ENCODE data around the gene EPB41.
"Not testable (repeated sequence)": the region's sequence is repeated elsewhere in the genome, so short reads cannot be mapped to it uniquely, and the experiment has no call there.

Gene EPB41

GRCh38 chr1:28926629-28927265 lies 12.4 kb downstream of the EPB41 start:
- no peak for FAIRE-seq
- DNase-seq (ENCODE audit: insufficient read length, low spot score) = no peak

DNA sequence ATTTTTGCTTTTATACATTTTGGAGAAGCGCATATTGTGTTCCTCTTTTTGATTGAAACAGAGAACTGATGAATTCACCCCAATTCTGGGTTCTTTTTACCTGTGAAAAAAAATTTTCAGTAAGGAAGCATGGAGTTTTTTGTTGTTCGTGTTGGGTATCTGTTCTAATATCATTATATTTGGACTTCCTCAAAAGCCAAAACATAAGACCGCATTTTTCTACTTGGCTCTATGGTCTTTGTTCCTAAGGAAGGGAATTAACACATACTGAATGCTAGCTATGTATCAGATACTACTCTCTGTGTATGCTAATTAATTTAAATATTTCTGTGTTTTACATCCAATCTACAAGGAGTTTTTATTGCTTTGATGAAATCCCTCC lies 12.9 kb downstream of the EPB41 start:
- FAIRE-seq (no peak), DNase-seq (ENCODE audit: insufficient read length, low spot score) (no peak)

- DNase-seq (ENCODE audit: insufficient read length, low spot score) = no peak
- FAIRE-seq = no peak
Observed at GRCh38 chr1:28927648-28928313, 13.4 kb downstream of the EPB41 start.

DNA sequence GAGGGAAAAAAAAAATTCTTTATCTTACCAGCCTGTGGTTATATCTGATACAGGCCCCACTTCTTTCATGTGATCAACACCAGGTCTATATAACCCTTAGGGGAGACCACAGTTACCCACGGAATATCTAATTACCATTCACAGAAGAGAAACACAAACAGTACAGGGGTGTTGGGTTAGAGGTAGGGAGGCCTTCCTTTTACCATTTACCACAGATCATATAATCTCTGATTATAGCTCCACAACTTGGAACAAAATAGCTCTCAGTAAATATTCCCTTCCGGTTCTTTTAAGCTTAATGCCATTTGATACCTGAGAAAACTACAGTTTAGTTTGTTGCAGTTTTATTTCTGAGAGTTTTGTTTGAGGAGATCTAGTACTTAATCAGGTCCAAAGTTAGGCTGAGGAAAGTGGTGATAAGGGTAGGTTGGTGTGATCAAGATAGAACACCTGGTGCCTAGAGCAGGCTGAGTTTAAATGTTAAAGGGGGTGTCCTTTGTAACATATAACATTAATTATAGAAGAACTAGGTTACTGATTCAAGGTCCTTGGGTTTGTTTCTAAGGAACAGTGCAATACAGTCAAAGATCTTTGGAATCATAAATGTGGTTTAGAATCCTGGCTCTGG lies 14.1 kb downstream of the EPB41 start:
- FAIRE-seq (no peak), DNase-seq (ENCODE audit: insufficient read length, low spot score) (no peak)

DNA sequence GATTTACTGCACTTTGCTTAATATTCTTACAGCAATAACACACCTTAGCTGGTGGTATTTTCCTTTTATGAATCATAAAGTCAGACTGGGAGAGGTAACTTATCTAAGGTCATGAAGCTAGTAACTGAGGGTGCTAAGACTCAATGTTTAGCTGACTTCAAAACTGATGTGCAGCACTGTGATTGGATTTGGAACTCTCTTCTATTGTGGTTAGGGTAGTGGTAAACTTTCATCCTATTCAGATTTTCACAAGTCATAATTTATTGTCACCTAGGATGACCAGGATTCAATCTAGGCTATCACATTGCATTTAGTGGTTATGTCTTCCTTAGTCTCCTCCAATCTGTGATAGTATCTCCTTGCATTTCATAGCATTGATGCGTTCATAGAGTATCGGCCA lies 18.9 kb downstream of the EPB41 start:
- FAIRE-seq = no peak
- DNase-seq (ENCODE audit: insufficient read length, low spot score) = no peak

GRCh38 chr1:28933918-28934317 lies 19.5 kb downstream of the EPB41 start:
- no peak for DNase-seq (ENCODE audit: insufficient read length, low spot score)
- no peak for FAIRE-seq

DNA sequence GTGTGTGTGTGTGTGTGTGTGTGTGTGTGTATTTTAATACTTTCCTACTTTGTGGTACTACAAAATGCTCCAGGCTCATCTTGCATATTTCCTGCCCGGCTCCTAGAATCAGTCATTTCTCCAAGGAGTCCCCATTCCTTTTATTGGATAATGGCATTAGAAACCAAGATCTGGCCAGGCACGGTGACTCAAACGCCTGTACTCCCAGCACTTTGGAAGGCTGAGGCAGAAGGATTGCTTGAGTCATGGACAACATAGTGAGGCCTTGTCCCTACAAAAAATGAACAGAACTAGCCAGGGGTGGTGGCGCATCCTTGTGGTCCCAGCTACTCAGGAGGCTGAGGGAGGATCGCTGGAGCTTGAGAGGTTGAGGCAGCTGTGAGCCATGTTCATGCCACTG lies 20.3 kb downstream of the EPB41 start:
- FAIRE-seq (no peak), DNase-seq (ENCODE audit: insufficient read length, low spot score) (no peak)

DNA sequence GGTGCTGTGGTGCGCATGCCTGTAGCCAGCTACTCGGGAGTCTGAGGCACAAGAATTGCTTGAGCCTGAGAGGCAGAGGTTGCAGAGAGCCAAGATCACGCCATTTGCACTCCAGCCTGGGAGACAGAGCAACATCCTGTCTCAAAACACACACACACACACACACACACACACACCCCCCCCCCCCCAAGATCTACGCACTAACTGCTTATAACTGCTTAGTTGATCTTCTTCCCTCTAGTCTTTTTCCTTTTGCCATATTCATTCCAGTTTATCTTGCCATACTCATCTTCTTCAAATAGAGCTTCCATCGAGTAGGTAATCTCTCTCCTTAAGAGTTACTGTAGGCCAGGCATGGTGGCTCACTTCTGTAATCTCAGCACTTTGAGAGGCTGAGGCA lies 20.9 kb downstream of the EPB41 start:
- FAIRE-seq = no peak
- DNase-seq (ENCODE audit: insufficient read length, low spot score) = no peak

- DNase-seq (ENCODE audit: insufficient read length, low spot score) (no peak), FAIRE-seq (no peak)
Observed at GRCh38 chr1:28936094-28936493, 21.7 kb downstream of the EPB41 start.

DNA sequence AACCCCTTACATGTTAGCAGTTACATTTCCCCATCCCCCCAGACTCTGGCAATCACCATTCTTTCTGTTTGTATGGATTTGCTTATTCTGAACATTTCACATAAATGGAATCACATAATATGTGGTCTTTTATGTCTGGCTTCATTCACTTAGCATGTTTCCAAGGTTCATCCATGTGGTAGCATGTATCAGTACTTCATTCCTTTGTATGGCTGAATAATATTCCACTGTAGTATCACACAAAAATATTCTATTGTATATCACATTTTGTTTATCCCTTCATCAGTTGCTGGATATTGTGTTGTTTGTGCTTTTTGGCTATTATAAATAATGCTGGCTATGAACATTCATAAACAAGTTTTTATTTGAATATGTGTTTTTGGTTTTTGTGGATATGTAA lies 22.2 kb downstream of the EPB41 start:
- FAIRE-seq = no peak
- no peak for DNase-seq (ENCODE audit: insufficient read length, low spot score)

DNA sequence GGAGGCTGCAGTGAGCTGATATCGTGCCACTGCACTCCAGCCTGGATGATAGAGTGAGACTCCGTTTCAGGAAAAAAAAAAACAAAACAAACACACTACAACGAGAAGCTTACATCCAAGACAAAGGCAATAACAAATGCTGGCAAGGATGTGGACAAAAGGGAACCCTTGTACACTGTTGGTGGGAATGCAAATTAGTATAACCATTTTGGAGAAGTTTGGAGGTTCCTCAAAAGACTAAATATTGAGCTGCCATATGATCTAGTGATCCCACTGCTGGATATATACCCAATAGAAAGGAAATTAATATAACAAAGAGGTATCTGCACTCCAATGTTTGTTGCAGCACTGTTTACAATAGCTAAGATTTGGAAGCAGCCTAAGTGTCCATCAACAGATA lies 29.2 kb downstream of the EPB41 start:
- DNase-seq (ENCODE audit: insufficient read length, low spot score); FAIRE-seq: not testable (repeated sequence)

DNA sequence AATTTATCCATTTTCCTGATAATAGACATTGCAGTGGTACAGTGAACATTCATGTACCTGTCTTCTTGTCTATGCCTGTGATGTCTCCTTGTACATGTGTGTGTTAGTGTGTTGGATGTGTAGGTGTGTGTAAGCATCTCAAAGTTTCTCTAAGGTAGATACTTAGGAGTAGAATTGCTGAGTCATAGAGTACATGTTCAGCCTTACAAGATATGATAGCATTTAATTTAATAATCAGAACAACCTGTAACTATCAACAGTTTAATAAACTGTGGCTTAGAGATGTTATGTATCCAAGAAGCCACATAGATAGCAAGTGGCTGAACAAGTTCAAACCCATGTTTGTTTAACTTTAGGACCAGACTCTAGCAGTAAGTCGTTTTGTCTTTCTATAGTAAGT lies 35.6 kb downstream of the EPB41 start:
- no peak for FAIRE-seq
- DNase-seq (ENCODE audit: insufficient read length, low spot score) = no peak

DNA sequence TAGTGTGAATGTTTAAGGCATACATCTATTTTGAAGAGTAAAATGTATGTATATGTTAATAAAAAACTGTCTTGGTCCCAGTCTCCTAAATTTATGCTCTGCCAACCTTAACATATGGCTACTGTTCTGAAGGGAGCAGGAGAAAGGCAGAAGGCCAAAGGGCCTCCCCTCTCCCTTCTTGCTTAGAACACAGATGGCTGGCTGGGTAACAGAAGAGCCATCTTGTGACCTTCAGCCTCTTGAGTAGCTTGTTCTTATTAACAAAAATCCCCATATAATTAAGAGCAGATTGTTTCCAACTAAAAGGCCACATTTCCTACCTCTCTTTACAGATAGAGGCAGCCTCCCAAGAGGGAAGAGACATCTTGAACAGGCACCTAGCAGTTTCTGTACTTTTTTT lies 36.1 kb downstream of the EPB41 start:
- FAIRE-seq (no peak), DNase-seq (ENCODE audit: insufficient read length, low spot score) (no peak)

- no peak for DNase-seq (ENCODE audit: insufficient read length, low spot score)
- FAIRE-seq = no peak
Observed at GRCh38 chr1:28954126-28954726, 39.9 kb downstream of the EPB41 start.

- DNase-seq (ENCODE audit: insufficient read length, low spot score) (no peak), FAIRE-seq (no peak)
Observed at GRCh38 chr1:28956038-28956464, 41.7 kb downstream of the EPB41 start.

DNA sequence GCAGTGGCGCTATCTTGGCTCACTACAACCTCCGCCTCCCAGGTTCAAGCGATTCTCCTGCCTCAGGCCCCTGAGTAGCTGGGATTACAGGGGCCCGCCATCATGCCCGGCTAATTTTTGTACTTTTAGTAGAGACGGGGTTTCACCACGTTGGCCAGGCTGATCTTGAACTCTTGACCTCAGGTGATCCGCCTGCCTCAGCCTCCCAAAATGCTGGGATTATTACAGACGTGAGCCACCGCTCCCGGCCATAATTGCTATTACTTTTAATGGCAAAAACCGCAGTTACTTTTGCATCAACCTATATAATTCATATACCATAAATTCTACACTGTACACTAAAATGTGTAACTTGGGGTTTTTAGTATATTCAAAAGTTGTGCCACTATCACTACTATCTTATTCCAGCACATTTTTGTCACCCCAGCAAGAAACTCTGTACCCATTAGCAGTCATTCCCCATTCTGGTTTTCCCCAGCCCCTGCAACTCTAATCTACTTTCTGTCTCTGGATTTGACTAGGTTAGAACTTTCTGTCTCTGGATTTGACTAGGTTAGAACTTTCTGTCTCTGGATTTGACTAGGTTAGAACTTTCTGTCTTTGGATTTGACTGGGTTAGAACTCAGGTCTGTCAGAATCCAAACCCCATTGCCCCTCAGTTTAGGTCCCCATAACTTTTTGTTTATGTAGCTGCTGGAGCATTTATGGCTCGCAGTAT lies 47.9 kb downstream of the EPB41 start:
- not testable (repeated sequence) for FAIRE-seq; DNase-seq (ENCODE audit: insufficient read length, low spot score)

DNA sequence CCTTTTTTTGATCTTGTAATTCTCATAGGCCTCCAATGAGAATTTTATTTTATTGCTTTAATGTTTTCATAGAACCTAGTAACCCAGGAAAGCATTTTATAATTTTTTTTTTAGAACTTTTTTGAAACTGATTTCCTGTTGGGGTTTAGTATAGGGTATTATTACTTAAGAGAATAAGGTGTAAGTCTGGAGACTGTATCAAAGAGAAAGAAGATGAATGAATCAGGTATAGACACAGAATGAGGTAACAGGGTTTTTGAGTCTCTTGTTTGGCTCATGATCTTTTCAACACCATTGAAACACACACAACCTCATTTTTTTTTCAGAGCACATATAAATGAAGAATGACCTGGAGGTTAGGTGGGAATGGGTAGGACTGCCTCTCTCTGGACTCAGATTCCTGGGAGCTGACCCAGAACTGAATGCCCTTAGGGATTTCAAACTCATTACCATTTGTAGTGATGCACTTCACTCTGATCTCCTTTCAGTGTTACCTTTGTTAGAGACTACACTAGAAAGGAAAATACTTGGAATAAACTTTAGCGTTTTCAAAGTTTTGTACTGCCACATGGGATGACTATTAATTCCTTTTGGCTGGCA lies 51.0 kb downstream of the EPB41 start:
- DNase-seq (ENCODE audit: insufficient read length, low spot score) (no peak), FAIRE-seq (no peak)

DNA sequence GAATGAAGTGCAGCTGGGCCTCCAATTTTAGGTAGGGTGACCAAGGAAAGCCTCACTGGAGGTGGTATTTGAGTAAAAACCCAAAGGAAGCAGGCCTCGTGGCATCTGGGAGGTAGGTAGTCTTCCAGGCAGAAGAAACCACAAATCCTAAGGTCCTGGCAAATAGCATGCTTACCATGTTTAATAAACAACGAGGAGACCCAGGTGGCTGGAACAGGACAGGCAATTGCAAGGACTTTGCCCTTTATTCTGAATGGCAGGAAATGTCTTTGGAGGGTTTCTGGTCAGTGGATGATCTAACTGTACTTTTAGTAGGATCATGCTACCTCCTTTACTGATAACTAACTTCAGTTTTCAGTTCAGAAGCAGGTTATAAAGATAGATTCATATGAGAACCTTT lies 52.2 kb downstream of the EPB41 start:
- FAIRE-seq (no peak), DNase-seq (ENCODE audit: insufficient read length, low spot score) (no peak)

DNA sequence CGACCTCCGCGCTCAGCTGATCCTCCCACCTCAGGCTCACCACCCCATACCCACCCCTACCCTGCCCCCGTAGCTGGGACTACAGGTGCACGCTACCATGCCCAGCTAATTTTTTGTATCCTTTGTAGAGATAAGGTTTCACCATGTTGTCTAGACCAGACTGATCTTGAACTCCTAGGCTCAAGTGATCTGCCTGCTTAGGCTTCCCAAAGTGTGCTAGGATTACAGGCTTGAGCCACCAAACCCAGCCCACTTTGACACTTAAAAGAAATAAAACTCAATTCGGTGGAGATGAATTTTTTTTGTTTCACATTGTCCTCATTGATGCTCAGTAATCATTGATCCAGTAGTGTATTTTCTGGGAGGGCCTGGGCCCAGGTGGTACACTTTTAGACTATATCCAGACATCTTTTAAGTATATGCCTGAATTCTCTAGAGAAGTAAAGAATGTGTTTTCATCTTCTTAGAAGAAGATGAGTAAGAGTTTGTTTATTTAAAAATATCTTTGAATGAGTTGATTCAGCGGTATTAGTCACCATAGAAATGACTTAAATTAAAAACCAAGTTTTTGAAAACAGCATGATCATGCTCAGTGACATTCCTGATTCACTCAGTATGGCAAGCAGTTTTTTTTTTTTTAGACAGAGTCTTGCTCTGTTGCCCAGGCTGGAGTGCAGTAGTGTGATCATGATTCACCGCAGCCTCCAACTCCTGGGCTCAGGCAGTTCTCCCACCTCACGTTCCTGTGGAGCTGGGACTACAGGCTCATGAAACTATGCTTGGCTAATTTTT lies 57.8 kb downstream of the EPB41 start:
- no peak for FAIRE-seq
- peak; percentile 25 for DNase-seq (ENCODE audit: insufficient read length, low spot score)
